Activated CD8-positive, alpha-beta T cell treated with anti-CD3 and anti-CD28 coated beads, Interleukin-2, amount 10 ng/mL, durations not matched to agents 7 days and 5 days (primary cell): ENCODE results near the gene ASXL2. TPM values are rescaled to one million over a fixed set of nuclear protein-coding genes. Genes with fewer than 3 reads are reported as not detected.
A peak's percentile ranks its signal among the peaks of the same experiment; 100 is the strongest.
"Not testable (repeated sequence)": the region's sequence is repeated elsewhere in the genome, so short reads cannot be mapped to it uniquely, and the experiment has no call there.

Experiments
- ATAC-seq: fragments of 150-1000 bp; cut with Tn5 transposase; one replicate; pipeline ENCODE4 v1.10.0; 2021; ENCODE audit warnings: moderate library complexity
- CTCF ChIA-PET: fragments of 350-600 bp; sonication (Branson Sonifier 250); formaldehyde crosslinking; loops from one replicate; lab custom pipeline; 2021; ENCODE audit warnings: antibody characterized with exemption; lab: Charles Lee
- POLR2A ChIA-PET: fragments of 350-600 bp; sonication (Branson Sonifier 250); formaldehyde crosslinking; loops from one replicate; lab custom pipeline; 2021; ENCODE audit warnings: antibody characterized with exemption; lab: Charles Lee
- DNase-seq: peaks from one replicate; pipeline ENCODE4 v3.0.0-alpha.2; 2020
- H3K27ac Mint-ChIP-seq: one replicate; pipeline ENCODE4 v1.8.0; 2021; ENCODE audit warnings: mild to moderate bottlenecking, mixed read lengths
- H3K27me3 Mint-ChIP-seq: one replicate; pipeline ENCODE4 v1.8.0; 2021; ENCODE audit warnings: low read depth, mixed read lengths
- H3K36me3 Mint-ChIP-seq: one replicate; pipeline ENCODE4 v1.8.0; 2021; ENCODE audit warnings: low read depth, mixed read lengths
- H3K4me1 Mint-ChIP-seq: one replicate; pipeline ENCODE4 v1.8.0; 2021; ENCODE audit warnings: low read depth, mixed read lengths
- H3K4me3 Mint-ChIP-seq: one replicate; pipeline ENCODE4 v1.8.0; 2021; ENCODE audit warnings: mild to moderate bottlenecking, mixed read lengths
- H3K9me3 Mint-ChIP-seq: one replicate; pipeline ENCODE4 v1.8.0; 2022; ENCODE audit warnings: mixed read lengths; ENCODE audit not compliant: insufficient read depth
- total RNA-seq, 2 experiments: library from RNA; stranded (reverse); gene quantifications; one replicate each; pipeline ENCODE4 v1.2.3, GENCODE V29; 2021

Gene ASXL2
- 10 to 100 TPM; 44.0 to 45.0 TPM for total RNA-seq

- Mint-ChIP-seq H3K9me3 (no peaks in the 10 kb centered on the region), H3K4me3 (peak within 1 kb of the TSS; percentile 97), H3K4me1 (peaks cover 30% of the 10 kb centered on the region), H3K27me3 (no peaks in the 10 kb centered on the region), H3K36me3 (peaks cover 26% of the 10 kb centered on the region), H3K27ac (peak within 1 kb of the TSS; percentile 99)
- ChIA-PET POLR2A (interaction anchor here (0.5 to 3.5 kb wide), 19 partner anchors 9 to 583 kb away, joined by 3 to 22 read pairs (median 3); partner anchors contain the start of genes HADHA and HADHB), CTCF (interaction anchor here (0.7 to 3.5 kb wide), 13 partner anchors 14 to 516 kb away, joined by 3 to 47 read pairs (median 4); partner anchors contain the start of gene RAB10)
- peak; percentile 91 for ATAC-seq
- peak; percentile 97 for DNase-seq
Measured at GRCh38 chr2:25878361-25879132, at the start of gene ASXL2. Gene ASXL2 (minus strand): TSS chr2:25878487. CDS start chr2:25878222, 265 bp downstream.

- Mint-ChIP-seq H3K4me3 (no peak overlapping the region), H3K27ac (no peak overlapping the region), H3K4me1 (no peaks in the 10 kb centered on the region), H3K9me3 (no peaks in the 10 kb centered on the region), H3K27me3 (peaks cover 13% of the 10 kb centered on the region), H3K36me3 (no peaks in the 10 kb centered on the region)
- DNase-seq (no peak), ATAC-seq (no peak)
- POLR2A ChIA-PET = no interaction called here
- CTCF ChIA-PET = no interaction called here
Measured at GRCh38 chr2:25926984-25927756, 48.9 kb upstream of the ASXL2 start.

- Mint-ChIP-seq H3K27ac (no peak overlapping the region), H3K4me1 (no peaks in the 10 kb centered on the region)
Measured at GRCh38 chr2:25922501-25922900, 44.2 kb upstream of the ASXL2 start.

GRCh38 chr2:25920786-25921415, 42.6 kb upstream of the ASXL2 start:
- Mint-ChIP-seq H3K36me3 (no peaks in the 10 kb centered on the region), H3K4me3 (no peak overlapping the region), H3K27ac (no peak overlapping the region), H3K27me3 (peaks cover 14% of the 10 kb centered on the region), H3K4me1 (peaks cover 9% of the 10 kb centered on the region), H3K9me3 (no peaks in the 10 kb centered on the region)
- POLR2A ChIA-PET = no interaction called here
- ATAC-seq = no peak
- CTCF ChIA-PET = no interaction called here
- no peak for DNase-seq

More at GRCh38 chr2:25922501-25922900, 44.2 kb upstream of the ASXL2 start:
- H3K36me3 Mint-ChIP-seq = no peaks in the 10 kb centered on the region
- POLR2A ChIA-PET = interaction anchor here (0.6 kb wide), 1 partner anchor 256 kb away, joined by 4 read pairs; no protein-coding TSS in a partner anchor
- CTCF ChIA-PET = no interaction called here
- H3K9me3 Mint-ChIP-seq = no peaks in the 10 kb centered on the region
- H3K27me3 Mint-ChIP-seq = peaks cover 14% of the 10 kb centered on the region
- DNase-seq (no peak), ATAC-seq (no peak)
- H3K4me3 Mint-ChIP-seq = no peak overlapping the region

- ChIA-PET POLR2A (no interaction called here), CTCF (no interaction called here)
- Mint-ChIP-seq H3K27ac (no peak overlapping the region), H3K27me3 (peaks cover 14% of the 10 kb centered on the region), H3K4me1 (peaks cover 13% of the 10 kb centered on the region), H3K4me3 (no peak overlapping the region), H3K36me3 (no peaks in the 10 kb centered on the region), H3K9me3 (no peaks in the 10 kb centered on the region)
- no peak for ATAC-seq
- no peak for DNase-seq
Measured at GRCh38 chr2:25920336-25920735, 42.0 kb upstream of the ASXL2 start.

- DNase-seq (no peak), ATAC-seq (no peak)
- H3K4me3 Mint-ChIP-seq = no peak overlapping the region
- CTCF ChIA-PET = interaction anchor here (0.7 to 1.4 kb wide), 2 partner anchors 32 to 63 kb away, joined by 3 to 5 read pairs; no protein-coding TSS in a partner anchor
- H3K9me3 Mint-ChIP-seq = no peaks in the 10 kb centered on the region
- peaks cover 9% of the 10 kb centered on the region for H3K27me3 Mint-ChIP-seq
- peaks cover 13% of the 10 kb centered on the region for H3K4me1 Mint-ChIP-seq
- H3K36me3 Mint-ChIP-seq = no peaks in the 10 kb centered on the region
- POLR2A ChIA-PET = interaction anchor here (2.0 kb wide), 1 partner anchor 39 kb away, joined by 12 read pairs; the partner anchor contains the start of gene ASXL2
- no peak overlapping the region for H3K27ac Mint-ChIP-seq
Measured at GRCh38 chr2:25917832-25918231, 39.5 kb upstream of the ASXL2 start.

- H3K9me3 Mint-ChIP-seq = not testable (repeated sequence)
Measured at GRCh38 chr2:25917411-25917810, 39.1 kb upstream of the ASXL2 start.

GRCh38 chr2:25915944-25916772, 37.9 kb upstream of the ASXL2 start:
- DNase-seq (peak; percentile 76), ATAC-seq (peak; percentile 52)
- POLR2A ChIA-PET = interaction anchor here (2.0 kb wide), 1 partner anchor 37 kb away, joined by 12 read pairs; the partner anchor contains the start of gene ASXL2
- H3K9me3 Mint-ChIP-seq, H3K36me3 Mint-ChIP-seq, H3K27me3 Mint-ChIP-seq: not testable (repeated sequence)
- Mint-ChIP-seq H3K27ac (peak overlapping the region; percentile 87), H3K4me3 (peak overlapping the region; percentile 71), H3K4me1 (peaks cover 13% of the 10 kb centered on the region)
- CTCF ChIA-PET = interaction anchor here (0.8 to 1.4 kb wide), 4 partner anchors 9 to 63 kb away, joined by 3 to 6 read pairs (median 4); partner anchors contain the start of gene ASXL2

More at GRCh38 chr2:25917411-25917810, 39.1 kb upstream of the ASXL2 start:
- H3K4me1 Mint-ChIP-seq = peaks cover 13% of the 10 kb centered on the region
- H3K27ac Mint-ChIP-seq, ATAC-seq, H3K36me3 Mint-ChIP-seq, H3K4me3 Mint-ChIP-seq, DNase-seq, H3K27me3 Mint-ChIP-seq: not testable (repeated sequence)
- ChIA-PET CTCF (interaction anchor here (0.7 to 1.4 kb wide), 2 partner anchors 33 to 63 kb away, joined by 3 to 5 read pairs; no protein-coding TSS in a partner anchor), POLR2A (interaction anchor here (2.0 kb wide), 1 partner anchor 39 kb away, joined by 12 read pairs; the partner anchor contains the start of gene ASXL2)

GRCh38 chr2:25915411-25915810, 37.1 kb upstream of the ASXL2 start:
- H3K27ac Mint-ChIP-seq, POLR2A ChIA-PET, H3K27me3 Mint-ChIP-seq, H3K4me3 Mint-ChIP-seq, H3K9me3 Mint-ChIP-seq, ATAC-seq, DNase-seq, H3K36me3 Mint-ChIP-seq: not testable (repeated sequence)
- CTCF ChIA-PET = interaction anchor here (1.0 to 1.1 kb wide), 2 partner anchors 37 to 62 kb away, joined by 3 to 6 read pairs; partner anchors contain the start of gene ASXL2
- peaks cover 13% of the 10 kb centered on the region for H3K4me1 Mint-ChIP-seq

GRCh38 chr2:25913696-25913973, 35.3 kb upstream of the ASXL2 start:
- POLR2A ChIA-PET, H3K27ac Mint-ChIP-seq, H3K4me3 Mint-ChIP-seq, ATAC-seq, H3K9me3 Mint-ChIP-seq, H3K27me3 Mint-ChIP-seq, CTCF ChIA-PET, H3K36me3 Mint-ChIP-seq, DNase-seq: not testable (repeated sequence)
- H3K4me1 Mint-ChIP-seq = peaks cover 13% of the 10 kb centered on the region
